Measurements from ENCODE around the gene RMDN2.
A peak's percentile ranks its signal among the peaks of the same experiment; 100 is the strongest.
"Not testable (repeated sequence)": the region's sequence is repeated elsewhere in the genome, so short reads cannot be mapped to it uniquely, and the experiment has no call there.

RMDN2 gene

DNA sequence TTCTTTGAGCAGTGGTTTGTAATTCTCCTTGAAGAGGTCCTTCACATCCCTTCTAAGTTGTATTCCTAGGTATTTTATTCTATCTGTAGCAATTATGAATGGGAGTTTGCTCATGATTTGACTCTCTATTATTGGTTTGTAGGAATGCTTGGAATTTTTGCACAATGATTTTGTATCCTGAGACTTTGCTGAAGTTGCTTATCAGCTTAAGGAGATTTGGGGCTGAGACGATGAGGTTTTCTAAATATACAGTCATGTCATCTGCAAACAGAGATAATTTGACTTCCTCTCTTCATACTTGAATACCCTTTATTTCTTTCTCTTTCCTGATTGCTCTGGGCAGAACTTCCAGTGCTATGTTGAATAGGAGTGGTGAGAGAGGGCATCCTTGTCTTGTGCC, 12.5 kb downstream of the RMDN2 start:
- DNase-seq = not testable (repeated sequence)

DNA sequence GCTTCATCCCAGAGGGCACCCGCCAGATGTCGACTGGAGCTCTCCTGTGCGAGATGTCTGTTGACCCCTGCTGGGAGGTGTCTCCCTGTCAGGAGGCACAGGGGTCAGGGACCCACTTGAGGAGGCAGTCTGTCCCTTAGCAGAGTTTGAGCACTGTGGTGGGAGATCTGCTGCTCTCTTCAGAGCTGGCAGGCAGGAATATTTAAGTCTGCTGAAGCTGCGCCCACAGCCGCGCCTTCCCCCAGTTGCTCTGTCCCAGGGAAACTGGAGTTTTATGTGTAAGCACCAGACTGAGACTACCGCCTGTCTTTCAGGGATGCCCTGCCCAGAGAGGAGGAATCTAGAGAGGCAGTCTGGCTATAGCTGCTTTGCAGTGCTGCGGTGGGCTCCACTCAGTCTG, 16.2 kb downstream of the RMDN2 start:
- not testable (repeated sequence) for DNase-seq

GRCh38 chr2:37944268-37944667, 19.2 kb downstream of the RMDN2 start:
- no peak for DNase-seq

DNA sequence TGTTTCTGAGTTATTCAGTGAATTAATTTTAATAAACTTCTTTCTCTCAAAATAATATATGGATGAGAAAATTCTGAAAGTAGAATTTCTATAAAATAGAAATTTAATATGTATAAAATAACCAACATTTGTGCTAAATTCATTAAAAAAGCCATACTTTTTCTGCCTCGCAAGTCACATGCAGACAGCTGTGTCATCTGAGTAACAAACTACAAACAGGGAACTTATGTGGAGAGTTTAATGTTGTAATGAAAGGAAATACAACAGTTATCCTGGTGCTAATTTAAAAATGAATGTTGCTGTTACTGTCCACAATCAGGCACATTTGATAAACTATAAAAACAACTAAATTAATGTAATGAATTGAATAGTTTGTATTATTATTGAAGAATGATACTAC, 22.2 kb downstream of the RMDN2 start:
- no peak for DNase-seq

- DNase-seq = peak; percentile 18
Observed at GRCh38 chr2:37962018-37962739, 37.1 kb downstream of the RMDN2 start.

GRCh38 chr2:37962740-37963121, 37.6 kb downstream of the RMDN2 start:
- not testable (repeated sequence) for DNase-seq

GRCh38 chr2:37963901-37964300, 38.8 kb downstream of the RMDN2 start:
- not testable (repeated sequence) for DNase-seq

GRCh38 chr2:37966326-37966725, 41.2 kb downstream of the RMDN2 start:
- DNase-seq = no peak

DNA sequence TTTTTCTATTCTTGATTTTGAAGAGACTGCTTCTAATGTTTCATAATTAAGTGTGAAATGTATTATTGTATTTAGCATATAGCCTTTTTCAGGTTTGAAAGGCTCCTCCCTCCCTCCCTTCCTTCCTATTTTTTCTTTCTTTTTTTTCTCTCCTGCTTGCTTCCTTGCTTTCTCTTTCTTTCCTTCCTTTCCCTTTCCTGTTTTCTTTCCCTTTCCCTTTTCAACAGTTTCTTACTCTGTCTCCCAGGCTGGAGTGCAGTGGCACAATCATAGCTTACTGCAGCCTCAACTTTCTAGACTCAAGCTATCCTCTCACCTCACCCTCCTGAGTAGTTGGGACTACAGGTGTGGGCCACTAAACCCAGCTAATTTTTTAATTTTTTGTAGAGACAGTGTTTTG, 44.6 kb downstream of the RMDN2 start:
- DNase-seq = no peak

DNA sequence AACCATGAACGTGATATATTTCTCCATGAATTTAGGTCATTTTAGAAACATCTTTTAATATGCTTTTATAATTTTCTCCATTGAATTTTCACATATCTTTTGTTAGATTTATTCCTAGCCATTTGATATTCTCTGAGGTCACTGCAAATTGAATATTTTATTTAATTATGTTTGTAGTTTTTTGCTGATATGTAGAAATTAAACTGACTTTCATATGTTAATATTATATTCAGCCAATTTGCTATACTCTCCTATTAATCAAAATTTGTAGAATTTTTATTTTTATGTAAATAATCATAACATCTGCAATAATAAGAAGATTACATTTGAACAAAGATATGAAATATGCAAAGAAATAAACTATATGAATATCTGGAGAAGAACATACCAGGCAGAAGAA, 46.9 kb downstream of the RMDN2 start:
- DNase-seq = no peak

- DNase-seq = no peak
Observed at GRCh38 chr2:37973615-37974353, 48.7 kb downstream of the RMDN2 start.

- DNase-seq = no peak
Observed at GRCh38 chr2:37975808-37976207, 50.7 kb downstream of the RMDN2 start.

DNA sequence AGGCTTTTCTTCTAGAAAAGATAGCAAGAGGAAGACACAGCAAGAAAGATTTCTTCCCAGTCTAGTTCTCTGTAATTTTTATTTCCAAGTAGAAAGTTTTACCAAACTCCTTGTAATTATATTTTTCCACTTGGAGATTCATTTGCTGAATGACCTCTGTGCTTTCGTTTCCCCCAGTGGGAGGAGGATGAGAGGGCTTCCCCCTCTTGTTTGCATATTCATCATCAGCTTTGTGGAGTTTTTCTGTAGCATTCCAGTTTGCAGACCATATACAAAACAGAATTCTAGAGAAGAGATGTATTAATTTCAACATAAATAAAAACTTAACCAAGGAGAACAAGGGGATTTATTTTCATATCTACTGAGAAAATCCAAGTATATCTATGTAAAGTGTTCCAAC, 51.3 kb downstream of the RMDN2 start:
- no peak for DNase-seq

GRCh38 chr2:37982147-37982582, 57.1 kb downstream of the RMDN2 start:
- peak; percentile 55 for DNase-seq

- DNase-seq = no peak
Observed at GRCh38 chr2:37982847-37983246, 57.8 kb downstream of the RMDN2 start.

- DNase-seq = no peak
Observed at GRCh38 chr2:37983719-37984118, 58.6 kb downstream of the RMDN2 start.

DNA sequence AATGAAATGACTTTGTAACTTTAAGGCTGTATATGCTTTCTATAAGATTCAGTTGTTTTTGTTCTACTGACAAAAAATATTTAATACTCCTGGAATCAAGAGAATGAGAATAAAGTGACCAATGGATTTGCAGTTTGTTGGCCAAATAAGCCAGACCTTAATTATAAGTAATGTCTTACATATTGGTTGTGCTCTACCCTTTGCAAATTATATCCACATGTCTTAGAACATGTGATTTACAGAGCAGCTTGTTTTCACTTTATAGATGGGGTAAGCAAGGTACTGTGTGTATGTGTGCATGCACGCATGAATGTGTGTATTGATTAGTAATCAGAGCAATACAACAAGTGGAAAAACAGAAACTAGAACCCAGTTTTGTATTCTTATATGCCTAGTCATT, 59.1 kb downstream of the RMDN2 start:
- DNase-seq = no peak

DNA sequence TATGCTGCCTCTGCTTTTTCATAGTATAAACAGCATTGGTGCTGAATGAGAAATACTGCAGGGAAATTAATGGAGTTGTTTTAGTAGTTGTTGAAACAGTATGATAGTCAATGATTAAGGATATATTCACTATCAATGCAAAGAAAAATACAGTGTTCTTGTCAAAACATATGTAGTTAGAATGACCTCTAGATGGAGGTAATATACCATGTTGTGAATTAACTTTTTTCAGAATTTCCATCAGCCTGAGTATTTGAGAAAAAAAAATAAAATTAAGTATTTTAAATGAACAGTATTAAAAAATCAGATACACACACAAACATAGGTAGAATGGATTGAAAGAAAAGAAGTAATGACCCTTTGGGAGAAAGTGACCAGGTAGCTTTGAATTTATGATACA, 59.5 kb downstream of the RMDN2 start:
- DNase-seq = no peak

GRCh38 chr2:37985333-37985732, 60.2 kb downstream of the RMDN2 start:
- no peak for DNase-seq

- no peak for DNase-seq
Observed at GRCh38 chr2:37987098-37987775, 62.1 kb downstream of the RMDN2 start.

- DNase-seq = no peak
Observed at GRCh38 chr2:37992601-37993000, 67.5 kb downstream of the RMDN2 start.

- DNase-seq = no peak
Observed at GRCh38 chr2:37993143-37993542, 68.1 kb downstream of the RMDN2 start.

GRCh38 chr2:37997629-37998028, 72.5 kb downstream of the RMDN2 start:
- DNase-seq = no peak
